Activated CD4-positive, alpha-beta T cell treated with anti-CD3 and anti-CD28 coated beads for 1 hour (primary cell): Measurements from ENCODE around the gene TMEM132C.
"Not testable (repeated sequence)": the region's sequence is repeated elsewhere in the genome, so short reads cannot be mapped to it uniquely, and the experiment has no call there.

ENCODE experiments used
- DNase-seq: peaks from one replicate; pipeline ENCODE4 v3.0.0-alpha.2; 2020

TMEM132C gene

DNA sequence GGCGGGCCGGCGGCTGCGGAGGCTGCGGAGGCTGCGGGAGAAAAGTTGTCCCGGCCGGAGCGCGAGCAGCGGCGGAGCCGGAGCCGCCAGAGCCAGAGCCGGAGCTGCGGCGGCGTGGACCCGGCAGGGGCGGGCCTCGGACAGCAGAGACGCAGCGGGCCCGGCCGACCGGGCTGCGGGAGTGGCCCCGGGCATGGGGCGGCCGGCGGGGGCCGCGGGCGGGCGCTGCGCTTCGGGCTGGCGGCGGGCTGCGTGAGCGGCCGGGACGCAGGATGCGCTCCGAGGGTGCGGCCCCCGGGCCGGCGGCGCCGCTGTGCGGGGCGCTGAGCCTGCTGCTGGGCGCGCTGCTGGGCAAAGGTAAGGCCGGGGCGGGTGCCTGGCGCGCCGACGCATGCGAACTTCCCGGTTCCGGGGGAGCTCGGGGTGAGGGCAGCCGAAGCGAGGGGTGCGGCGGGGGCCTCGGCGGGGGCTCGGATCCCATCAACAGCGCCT lies at the start of gene TMEM132C:
TMEM132C (plus strand) TSS at position 40 of the 492 bp plus-strand sequence; CDS start at position 273, 233 bp downstream.
- no peak for DNase-seq

DNA sequence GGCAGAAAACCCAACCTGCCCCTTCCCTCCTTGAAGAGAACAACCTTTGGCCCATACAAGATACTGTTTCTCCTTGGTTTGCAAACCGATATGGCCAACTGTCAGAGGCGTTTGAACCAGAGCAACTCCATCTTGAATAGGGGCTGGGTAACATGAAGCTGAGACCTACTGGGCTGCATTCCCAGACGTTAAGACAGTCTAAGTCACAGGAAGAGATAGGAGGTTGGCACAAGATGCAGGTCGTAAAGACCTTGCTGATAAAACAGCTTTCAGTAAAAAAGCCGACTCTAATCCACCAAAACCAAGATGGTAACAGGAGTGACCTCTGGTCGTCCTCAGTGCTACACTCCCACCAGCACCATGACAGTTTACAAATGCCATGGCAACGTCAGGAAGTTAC lies 42.7 kb upstream of the TMEM132C start:
- no peak for DNase-seq

DNA sequence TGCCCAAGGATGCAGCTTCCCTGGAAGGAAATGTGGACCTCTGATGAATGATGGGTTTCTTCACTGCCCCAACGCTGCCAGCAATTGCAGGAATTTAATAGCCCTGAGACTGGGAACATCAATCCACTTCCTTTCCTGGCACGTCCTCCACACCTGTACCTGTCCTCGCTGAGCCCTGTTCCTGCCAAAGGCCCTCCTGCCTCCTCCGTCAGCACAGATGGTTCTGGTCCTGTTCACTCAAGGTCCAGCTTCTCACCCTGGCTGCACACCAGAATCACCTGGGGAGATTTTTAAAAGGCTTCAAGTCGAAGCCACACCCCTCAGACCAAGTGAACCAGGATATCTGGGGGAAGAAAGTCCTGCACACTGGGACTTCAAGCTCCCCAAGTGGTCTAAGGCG lies 38.4 kb upstream of the TMEM132C start:
- no peak for DNase-seq

DNA sequence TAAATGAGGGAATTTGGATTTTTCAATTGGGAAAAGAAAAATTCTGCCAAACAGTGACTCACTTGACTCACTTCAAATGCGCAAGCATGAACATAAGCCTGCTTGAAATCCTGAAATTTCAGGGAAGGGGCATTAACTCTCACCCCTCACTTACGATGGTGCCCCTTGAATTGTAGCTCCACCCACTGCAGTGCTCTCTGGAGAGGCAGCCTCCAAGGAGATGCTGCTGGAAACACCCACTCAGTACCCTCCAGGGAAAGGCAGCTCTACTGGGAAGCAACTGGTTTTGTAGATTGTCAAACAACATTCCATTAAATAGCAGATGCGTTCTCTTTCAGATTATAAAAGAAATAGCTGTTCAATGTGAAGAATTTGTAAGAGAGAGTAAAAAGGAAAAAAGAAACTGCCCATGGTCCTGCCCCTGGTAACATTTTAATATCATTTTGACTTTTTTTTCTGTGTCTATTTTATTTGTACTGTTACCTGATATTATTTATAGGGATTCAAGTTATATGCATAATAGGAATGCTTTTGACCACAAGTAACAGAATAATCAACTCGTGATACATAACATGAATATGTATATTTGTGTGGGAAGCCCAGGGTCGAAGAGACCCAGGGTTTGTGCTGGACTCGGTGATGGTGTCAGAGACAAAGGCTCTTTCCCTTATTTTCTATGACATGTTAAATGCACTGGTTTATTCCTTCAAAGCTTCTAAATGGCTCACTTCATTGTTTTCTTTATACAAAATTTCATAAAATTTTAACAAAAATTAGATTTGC lies 31.1 kb upstream of the TMEM132C start:
- no peak for DNase-seq

DNA sequence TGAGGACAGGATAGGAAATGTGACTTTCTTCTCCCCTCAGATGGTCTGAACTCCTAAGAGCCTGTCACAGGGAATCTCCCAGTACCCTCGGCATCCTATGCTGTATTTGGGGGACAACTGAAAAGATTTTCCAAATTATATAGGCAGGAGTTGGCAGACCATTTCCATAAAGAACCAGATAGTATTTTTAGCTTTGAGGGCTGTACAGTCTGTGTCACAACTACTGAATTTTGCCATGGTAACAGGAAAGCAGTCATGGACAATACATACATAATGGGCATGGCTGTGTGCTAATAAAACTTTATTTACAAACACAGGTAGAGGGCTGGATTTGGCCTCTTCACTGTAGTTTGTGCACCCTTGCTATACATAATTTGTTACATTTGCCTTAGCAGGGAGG lies 30.4 kb upstream of the TMEM132C start:
- no peak for DNase-seq

DNA sequence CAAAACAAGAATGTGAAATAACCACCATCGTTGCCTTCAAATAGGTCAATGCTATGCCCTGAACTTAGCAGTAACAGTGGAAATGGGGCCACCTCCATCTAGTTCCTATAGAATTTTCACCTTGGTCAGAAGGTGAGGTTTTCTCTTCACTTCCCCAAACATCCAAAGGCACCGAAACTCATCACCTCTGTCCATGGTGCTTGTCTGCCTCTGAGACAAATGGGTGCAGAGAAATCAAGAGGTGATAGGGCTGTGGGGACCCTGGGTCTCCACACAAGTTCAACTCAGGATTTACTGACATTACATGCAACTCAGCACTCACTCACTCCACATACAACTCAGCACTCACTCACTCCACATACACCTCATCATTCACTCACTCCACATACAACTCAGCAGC lies 26.2 kb upstream of the TMEM132C start:
- no peak for DNase-seq

DNA sequence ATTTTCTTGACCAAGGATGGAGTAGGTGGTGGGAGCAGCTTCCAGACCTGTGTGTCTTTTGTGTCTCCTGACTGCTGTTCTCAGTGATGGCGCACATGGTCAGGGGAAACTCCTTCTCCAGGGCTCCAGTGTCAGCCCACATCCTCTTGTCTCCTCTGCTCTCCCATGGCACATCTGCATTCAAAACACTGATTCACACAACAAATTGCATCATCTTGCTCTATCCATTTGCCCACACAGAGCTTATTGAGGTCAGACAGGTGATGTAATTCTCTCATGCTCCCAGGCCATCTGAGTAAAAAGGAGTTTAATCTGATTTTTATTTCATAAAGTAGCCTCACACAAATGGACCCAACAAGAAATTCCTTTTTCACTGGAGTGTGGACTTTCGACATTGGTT lies 21.8 kb upstream of the TMEM132C start:
- no peak for DNase-seq

DNA sequence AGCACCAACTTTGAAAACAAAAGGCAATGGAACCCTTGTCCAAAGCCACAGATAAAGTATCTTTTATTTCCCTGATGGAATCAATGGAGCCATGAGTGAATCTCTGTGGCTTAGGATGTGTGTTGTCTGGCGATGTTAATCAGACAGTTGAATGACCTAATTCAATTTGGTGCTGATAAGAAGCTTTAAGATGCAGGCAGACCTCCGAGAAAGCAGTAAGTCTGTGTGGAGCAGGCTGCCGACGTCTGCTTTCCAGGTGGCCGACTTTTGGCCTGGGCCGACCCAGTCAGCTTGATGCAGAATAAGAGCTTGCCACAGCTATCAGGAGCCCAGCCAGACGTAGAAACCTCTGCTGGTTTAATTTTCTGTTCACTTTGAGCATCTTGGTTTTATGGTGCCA lies 21.1 kb upstream of the TMEM132C start:
- no peak for DNase-seq

DNA sequence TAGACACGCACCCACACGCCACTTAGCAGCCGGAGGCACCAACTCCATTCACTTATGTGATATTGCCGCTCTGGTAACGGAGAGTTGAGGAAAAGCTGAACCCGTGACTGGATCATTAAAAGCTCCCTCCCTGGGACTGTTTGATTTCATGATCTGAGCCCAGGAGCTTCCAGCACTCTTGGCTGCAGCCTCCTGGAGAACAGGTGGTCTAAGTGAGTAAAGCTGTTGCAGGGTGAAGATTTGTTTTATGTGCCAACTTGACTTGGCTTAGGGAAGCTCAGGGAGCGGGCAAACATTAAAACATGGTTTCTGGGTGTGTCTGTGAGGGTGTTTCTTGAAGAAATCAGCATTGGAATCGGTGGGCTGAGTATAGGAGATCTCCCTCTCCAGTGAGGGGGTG lies 16.9 kb upstream of the TMEM132C start:
- DNase-seq: no peak

DNA sequence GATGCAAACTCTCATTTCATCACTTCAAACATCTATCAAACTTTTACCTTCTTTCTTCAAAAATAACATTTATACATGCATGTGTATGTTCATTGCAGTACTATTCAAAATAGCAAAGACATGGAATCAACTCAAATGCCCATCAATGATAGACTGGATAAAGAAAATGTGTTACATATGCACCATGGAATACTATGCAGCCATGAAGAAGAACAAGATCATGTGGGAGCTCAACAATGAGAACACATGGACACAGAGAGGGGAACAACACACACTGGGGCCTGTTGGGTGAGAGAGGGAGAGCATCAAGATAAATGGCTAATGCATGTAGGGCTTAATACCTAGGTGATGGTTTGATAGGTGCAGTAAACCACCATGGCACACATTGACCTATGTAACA lies 13.1 kb upstream of the TMEM132C start:
- DNase-seq: not testable (repeated sequence)

DNA sequence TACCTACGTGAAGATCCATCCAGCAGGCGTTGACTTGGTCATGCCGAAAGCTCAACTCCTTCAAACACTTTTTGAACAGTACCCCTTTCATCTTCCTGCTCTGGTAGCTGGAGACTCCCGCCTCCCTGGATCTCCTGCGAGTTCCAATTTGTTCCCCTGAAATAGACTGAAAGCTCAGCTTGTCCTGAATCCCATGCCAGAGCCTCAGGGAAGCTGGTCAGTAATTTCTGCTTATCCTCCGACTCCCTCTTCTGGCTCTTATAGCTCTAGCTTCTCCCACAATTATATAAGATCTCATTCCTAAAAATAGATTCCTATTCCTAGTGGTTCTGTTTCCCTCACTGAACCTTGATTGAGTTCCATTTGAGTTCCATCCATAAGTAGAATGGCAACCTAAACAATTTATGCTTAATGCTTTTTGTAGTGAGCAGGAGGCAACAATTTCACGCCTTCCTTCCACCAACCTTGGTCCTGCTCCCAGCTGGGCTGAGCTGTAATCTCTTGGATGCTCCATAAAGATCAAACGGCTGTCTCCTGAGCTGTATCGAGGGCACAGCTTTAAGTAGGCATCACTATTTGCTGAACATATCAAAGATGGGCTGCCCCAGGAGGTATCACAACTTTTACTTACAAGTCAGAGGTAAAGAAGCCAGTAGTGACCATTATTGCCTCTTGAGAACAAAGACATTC lies 8.0 kb upstream of the TMEM132C start:
- DNase-seq: no peak

DNA sequence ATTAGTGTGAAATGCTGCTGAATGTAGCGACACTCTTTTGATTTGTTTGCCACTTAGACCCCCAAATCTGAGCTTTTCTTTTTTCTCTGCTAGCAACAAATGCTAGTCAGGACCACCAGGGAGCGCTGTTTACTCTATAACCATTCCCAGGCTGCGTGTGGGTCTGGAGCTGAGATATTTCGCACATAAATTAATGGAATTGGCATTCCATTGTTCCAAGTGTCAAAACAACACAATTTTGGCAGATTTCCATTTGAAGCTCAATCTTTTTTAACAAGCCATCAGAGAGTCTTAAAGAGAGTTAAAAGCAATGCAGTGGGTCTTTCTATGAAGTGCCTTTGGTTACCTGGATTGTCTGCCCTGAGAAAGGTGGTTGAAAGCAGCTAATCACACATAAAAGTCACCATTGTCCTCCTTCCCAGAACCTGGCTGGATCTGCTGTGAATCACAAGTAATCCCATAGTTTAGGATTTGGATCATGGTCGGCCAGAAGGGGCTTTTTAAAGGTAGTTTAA lies 7.4 kb upstream of the TMEM132C start:
- DNase-seq: no peak

DNA sequence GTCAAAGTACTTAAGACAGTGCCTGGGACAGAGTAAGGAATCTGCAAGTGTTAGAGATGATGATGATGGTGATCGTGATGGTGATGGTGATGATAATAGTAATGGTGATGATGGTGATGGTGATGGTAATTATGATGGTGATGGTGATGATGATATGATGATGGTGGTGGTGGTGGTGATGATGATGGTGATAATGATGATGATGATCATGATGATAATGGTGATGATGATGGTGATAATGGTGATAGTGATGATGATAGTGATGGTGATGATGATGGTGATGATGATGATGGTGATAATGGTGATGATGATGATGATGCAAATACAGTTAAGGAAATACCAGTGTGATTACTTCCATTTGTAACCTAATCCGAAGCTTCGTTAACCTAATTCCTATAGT lies 5.2 kb upstream of the TMEM132C start:
- DNase-seq: no peak

DNA sequence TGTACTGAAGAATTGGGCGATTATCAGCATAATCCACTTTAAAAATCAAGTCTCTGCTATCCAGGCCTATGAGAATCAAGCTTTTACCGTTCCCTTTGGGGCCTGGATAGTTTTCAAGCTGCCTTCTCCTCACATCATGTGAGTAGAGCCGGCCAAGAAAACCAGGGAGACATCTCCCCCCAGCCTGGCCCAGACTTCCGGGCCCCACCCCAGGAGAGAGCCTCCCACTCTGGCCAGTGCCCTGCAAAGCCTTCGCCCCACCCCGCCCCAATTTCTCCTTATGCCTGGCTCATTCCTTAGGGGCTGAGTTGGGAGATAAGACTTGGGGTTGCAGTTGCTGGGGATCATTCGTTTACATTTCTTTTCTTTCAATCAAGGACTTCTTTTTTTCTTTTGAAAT lies 1.4 kb upstream of the TMEM132C start:
- no peak for DNase-seq

DNA sequence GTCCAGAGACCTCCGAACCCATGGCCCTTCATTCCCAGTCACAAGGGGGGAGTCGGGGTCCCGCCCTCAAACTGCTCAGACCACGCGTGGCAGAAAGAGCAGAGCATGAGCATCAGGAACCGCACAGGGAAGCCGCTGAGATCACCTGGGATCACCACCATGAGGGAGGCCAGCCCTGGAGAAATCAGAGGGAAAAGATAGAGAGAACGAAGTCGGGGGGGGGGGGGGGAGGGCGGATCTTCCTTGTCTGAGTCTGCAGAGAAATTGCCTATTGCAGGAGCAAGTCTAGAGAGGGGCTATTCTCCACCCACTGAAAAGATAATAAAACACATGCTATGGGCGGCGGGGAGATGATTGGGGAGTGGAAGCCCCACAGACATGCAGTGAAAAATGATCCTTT lies 884 bp upstream of the TMEM132C start:
- no peak for DNase-seq

DNA sequence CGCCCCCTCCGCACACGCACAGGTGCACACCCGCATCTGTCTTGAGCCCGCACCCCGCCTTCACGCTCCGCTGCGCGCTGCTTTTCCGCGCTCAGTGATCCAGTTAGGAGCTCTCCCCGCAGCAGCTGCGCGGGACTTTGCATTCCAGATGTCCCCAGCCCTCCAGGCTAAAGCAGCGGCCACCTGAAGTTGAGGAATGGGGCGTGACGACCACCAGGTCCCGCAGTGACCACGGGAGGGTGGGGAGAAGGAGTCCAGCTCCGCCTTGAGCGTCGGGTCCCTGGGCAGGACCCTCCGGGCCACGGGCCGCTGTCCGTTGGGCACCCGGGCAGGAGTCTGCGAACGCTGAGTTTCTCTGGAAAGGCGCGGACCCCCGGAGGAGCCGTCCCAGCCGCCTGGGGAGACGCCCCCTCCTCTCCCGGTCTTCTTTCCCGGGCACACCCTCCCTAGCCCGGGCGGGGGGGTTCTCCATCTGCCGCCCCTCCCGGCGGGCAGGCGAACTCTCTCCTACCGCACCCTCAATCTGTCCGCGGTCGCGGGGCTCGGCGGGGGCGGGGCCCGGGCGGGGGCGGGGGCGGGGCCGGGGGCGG lies 334 bp upstream of the TMEM132C start:
- no peak for DNase-seq

DNA sequence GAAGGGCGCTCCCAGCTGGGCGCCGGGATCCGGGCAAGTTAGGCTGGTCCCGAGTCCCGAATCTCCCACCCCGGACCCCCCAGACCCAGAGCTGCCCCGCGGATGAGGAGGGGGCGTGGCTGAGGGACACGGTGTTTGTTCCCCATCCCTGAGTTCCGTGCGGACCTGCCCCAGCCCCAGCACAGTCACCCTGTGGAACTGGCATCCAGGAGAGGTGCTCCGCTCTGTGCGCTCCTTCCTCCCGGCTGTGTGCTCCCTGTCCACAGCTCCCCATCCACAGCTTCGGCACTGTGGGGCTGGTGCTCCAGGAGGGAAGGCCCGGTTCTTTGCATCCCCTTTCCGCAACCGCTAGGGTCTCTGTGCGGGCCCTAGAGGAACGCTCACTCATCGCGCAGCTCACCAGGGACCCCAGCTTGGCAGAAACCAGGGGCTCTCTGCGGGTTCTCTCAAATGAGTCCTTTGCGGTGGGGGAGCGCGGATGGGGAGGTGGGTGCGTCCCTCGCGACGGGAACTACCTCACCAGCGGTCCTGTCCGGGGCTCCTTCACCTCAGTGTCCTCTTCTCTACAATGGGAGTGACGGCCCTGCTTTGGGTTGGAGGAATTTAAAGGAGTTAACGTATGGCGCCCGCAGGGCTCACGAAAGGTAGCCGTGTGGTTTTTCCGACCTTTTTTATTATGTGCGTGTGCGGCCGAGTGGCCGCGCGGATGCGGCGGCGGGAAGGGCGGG lies 845 bp downstream of the TMEM132C start:
- no peak for DNase-seq

DNA sequence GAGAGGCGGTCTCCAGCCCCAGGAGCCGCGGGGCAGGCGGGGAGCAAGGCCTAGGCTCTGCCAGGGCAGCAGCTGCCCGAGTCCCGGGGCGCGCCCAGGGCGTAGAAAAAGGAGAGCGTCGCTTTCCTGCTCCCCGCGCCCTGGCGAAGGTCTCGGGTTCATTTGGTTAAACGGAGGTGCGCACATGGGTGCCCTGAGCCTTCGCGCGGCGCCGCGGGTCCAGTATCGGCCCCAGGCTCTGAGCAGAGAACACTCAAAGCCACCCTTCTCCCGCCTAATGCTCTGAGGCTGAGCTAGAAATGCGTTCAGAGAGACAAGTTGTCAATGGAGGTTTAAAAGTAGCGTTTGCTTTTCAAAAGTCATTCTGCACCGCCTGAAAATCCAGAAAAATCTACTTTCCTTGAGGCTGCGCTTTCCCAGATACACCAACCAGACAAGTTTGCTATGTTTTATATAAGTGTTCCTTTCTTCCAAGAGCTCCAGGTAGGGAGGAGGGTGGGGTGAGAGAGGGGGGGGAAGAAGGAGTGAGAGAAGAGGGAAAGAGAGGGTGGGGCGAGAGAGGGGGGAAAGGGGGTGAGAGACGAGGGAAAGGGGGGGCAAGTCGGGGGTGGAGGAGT lies 1.5 kb downstream of the TMEM132C start:
- no peak for DNase-seq

DNA sequence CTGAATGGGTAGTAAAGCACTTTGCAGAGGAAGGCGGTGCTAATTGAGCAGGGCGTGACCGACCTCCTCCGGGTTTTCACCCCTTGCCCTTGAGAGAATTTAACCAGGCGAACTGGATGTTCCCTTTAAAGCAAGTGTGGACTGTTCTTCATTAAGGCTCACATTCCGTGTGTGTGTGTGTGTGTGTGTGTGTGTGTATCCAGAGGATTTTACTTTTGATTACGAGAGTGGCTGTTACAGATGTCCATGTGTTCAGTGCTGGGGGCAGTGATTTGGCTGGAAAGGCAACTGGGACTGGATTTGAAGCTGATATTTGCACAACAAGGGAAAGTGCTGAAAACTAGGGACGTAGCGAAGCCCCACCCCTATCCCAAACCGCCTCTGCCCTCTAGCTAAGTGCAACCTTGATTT lies 2.2 kb downstream of the TMEM132C start:
- DNase-seq: no peak

DNA sequence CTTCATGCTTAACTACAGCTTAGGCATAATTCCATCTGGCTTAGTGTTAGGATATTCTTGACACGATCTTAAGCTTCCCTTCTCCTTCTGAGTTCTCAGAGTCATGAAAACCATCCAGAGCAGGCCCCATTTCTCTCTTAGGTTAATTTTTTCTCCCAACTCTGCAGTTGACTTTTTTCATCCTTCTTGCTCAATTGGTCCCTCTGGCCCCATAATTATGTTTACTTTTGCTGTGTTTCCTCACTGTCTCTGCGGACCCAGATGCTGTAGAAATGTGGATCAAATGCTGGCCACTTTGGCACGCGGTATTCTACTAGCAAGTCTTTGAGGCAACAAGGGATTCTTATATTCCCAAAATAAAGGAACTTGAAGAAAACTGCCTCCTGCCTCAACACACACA lies 9.5 kb downstream of the TMEM132C start:
- DNase-seq: no peak

DNA sequence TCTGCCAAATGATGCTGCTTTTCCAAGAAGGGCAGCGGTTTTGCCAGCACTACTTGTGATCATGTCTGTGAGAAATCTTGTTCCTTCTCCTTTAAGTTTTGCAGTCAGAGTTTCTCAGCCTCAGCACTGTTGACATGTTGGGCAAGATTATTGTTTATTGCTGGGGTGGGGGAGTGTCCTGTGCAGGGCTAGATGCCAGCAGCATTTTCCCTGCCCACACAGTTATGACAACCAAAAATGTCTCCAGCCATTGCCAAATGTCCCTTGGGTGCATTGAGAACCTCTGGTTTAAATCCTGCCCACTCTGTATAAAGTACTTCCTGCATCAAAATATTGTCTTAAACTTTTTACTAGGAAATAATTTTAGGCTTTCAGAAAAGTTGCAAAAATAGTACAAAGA lies 20.0 kb downstream of the TMEM132C start:
- DNase-seq: no peak

DNA sequence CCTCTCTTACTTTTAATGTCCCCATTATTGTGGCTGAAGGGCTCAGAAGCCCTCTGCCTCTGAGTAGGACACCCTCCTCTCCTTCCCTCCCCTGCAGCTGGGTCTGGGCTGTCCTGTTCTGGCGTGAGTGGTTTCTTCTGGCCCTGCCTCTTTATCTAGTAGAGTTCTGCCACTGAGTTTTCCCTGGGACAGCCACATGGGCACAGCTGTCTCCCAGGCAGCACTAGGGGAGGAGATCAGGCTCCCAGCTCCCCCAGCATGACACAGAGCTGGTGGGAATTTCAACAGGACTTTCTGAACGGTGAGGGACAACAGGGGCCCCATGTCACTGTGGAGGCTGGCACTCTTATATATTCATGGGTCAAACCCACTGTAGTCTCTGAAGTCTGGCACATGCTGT lies 21.4 kb downstream of the TMEM132C start:
- no peak for DNase-seq

DNA sequence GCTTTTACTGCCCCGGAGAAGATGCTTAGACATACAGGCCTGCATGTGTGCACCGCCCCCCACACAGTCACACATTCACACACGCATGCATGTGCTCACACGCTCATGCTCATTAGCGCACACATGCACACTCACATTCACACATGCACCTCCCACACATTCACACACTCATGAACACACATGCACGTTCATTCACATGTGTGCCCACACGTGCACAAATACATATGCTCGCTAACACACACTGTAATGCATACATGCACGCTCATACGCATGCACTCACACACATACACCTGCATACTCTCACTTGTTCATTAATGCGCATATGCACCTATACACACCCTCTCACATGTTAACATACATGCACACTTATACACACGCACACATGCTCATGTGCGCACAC lies 21.9 kb downstream of the TMEM132C start:
- DNase-seq: no peak
